Mucosa of stomach (tissue), 1 donor: ENCODE results near the gene GRB7.

ENCODE experiments used
- H3K27me3 ChIP-seq: one replicate; pipeline ENCODE4 v1.7.0; 2013; ENCODE audit warnings: mild to moderate bottlenecking, low read length; ENCODE audit not compliant: control insufficient read depth, insufficient read depth
- H3K36me3 ChIP-seq: one replicate; pipeline ENCODE4 v1.7.0; 2013; ENCODE audit warnings: low read length; ENCODE audit not compliant: control insufficient read depth, insufficient read depth
- H3K4me1 ChIP-seq: one replicate; pipeline ENCODE4 v1.7.0; 2013; ENCODE audit warnings: mild to moderate bottlenecking, low read length; ENCODE audit not compliant: control insufficient read depth, insufficient read depth
- H3K4me3 ChIP-seq: one replicate; pipeline ENCODE4 v1.7.0; 2013; ENCODE audit warnings: low read length
- H3K9ac ChIP-seq: one replicate; pipeline ENCODE4 v1.7.0; 2013; ENCODE audit warnings: mild to moderate bottlenecking, low read length, moderate library complexity
- H3K9me3 ChIP-seq: one replicate; pipeline ENCODE4 v1.7.0; 2013; ENCODE audit warnings: mild to moderate bottlenecking, low read length, moderate library complexity; ENCODE audit not compliant: control insufficient read depth
- donor health status: Pancreatic carcinoma.

The GRB7 gene

DNA sequence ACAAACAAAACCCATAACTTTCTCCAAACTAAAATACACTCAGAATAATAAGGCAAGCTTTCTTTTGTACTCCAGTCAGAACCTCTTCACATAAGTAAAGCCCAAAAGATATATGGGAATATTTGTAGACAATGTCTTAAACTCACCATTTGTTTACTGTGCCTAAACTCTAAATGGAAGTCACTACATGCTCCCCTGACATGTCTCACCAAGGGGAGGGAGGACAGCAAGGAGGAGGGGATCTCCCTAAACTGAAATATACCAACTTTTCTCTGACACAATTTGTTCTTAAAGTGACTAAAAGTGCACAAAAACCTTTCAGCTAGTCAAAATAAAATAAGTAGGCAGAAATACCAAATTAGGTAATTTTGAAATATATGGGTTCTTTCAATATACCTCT is 38.5 kb downstream of the GRB7 start:
- Histone ChIP-seq H3K27me3 (no peaks in the 10 kb centered on the region), H3K4me1 (no peaks in the 10 kb centered on the region), H3K4me3 (no peak overlapping the region)

DNA sequence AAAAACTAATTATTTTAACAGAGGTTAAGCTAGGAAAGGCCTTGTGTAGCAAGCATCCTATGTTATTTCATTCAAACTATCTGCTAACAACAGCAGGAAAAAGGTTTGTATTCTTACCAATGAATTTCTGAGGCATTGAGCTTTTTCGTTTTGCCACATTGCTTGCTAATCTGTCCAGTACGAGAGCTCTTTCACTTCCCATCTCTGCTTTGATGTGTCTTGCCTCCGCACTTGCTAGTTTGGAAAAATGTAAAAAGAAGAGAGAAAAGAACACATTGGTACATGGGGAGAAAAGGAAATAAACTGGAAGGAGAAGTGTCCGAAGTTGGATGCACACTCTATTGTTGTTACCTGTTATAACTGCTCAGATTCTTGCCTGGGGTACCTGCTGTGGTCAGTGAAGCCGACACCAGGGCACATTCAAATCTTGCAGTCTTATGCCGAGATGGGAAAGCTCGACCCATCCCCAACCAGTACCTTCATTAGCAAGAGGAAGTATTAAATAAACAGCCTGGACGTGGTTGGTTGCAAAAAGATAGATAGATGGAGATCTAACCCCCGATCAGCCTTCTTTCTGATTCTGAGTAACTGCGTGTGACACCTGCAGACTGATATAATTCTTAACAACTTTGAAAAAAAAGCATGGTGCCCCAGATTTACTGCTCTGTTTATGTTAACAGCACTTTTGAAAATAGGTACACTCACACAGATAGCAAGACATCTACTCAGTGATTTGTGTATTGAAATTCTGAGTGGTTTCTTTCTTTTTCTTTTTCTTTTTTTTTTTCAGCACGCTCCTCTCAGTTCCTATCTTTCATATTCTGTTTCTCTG is 40.0 kb downstream of the GRB7 start:
- Histone ChIP-seq H3K9me3 (no peaks in the 10 kb centered on the region), H3K4me1 (peaks cover 8% of the 10 kb centered on the region), H3K9ac (no peak overlapping the region), H3K36me3 (no peaks in the 10 kb centered on the region), H3K4me3 (no peak overlapping the region), H3K27me3 (no peaks in the 10 kb centered on the region)

More for the DNA sequence above, 38.5 kb downstream of the GRB7 start:
- H3K9ac ChIP-seq: no peak overlapping the region
- no peaks in the 10 kb centered on the region for H3K9me3 ChIP-seq
- no peaks in the 10 kb centered on the region for H3K36me3 ChIP-seq

DNA sequence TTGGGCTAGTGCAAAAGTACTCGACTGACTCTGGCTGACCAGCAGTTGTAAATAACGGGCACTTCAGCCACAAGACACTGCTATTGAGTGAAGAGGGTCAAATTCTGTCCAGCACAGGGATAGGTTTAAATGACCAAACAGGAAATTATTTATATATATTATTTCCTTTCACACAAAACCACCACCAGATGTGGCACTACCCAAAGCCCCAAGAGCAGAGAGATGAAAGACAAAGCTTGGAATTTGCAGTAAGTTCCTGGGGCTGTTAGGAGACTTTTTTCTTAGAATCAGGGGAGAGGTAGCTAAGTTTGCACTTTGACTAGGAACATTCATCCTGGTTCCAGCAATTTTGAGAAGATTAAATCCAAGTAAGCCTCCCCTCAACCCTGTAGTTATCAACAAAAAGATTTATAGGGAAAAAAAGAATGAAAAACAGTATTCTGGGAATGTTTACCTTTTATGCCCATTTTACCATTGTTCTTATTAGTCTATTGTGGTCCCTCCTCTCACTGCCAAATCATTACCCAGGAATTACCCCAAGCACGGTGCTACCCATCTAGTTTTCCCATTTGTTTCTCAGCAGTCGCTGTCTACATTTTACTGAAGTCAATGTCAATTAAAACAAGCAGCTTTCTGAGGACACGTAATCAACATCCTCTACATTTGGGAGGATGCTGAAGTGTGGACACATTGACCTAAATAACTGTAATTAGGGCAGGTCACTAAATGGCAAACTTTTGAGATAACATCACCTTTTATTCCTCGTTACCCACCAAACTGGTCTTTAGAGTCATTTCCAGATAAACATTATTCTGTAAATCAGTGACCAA is 43.5 kb downstream of the GRB7 start:
- Histone ChIP-seq H3K4me3 (no peak overlapping the region), H3K27me3 (no peaks in the 10 kb centered on the region), H3K36me3 (no peaks in the 10 kb centered on the region), H3K4me1 (peaks cover 8% of the 10 kb centered on the region), H3K9ac (no peak overlapping the region), H3K9me3 (no peaks in the 10 kb centered on the region)

DNA sequence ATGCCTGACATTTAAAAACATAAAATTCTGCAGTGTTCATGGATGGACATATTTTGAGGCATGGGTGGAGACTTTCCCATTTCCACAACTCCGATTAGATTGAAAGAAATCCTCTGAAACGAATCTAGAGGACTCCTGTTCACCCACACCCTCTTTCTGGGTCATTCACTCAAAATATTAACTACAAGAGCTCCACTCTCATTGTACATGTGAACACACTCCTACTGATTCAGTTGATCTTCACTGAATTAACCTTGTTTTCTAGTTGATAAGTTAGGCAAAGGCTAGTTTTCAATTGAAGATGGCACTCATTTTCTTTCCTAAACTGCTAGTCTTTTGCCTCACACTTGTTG is 44.1 kb downstream of the GRB7 start:
- peaks cover 8% of the 10 kb centered on the region for H3K4me1 ChIP-seq
- no peak overlapping the region for H3K4me3 ChIP-seq
- no peaks in the 10 kb centered on the region for H3K36me3 ChIP-seq
- H3K9me3 ChIP-seq: no peaks in the 10 kb centered on the region
- no peaks in the 10 kb centered on the region for H3K27me3 ChIP-seq
- no peak overlapping the region for H3K9ac ChIP-seq

DNA sequence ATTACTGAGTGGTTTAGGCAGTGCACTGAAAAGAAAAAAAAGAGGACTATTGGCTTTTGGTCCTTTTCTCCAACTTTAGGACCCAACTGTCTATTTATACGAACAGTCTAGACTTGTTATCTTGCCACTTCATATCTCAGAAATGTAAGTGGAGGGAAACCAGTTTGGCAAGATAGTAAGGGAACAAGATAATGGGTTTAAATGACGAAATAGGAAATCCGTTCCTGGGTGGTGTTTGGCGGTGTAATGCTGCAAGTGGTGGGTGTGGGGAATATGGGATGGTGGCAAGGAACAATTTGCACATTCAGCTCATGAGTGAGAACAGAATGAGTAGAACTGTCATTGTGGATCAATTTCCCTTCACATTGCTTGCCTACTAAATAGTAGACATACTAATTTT is 44.7 kb downstream of the GRB7 start:
- peaks cover 8% of the 10 kb centered on the region for H3K4me1 ChIP-seq
- no peak overlapping the region for H3K4me3 ChIP-seq
- H3K9ac ChIP-seq: no peak overlapping the region
- no peaks in the 10 kb centered on the region for H3K9me3 ChIP-seq
- H3K27me3 ChIP-seq: no peaks in the 10 kb centered on the region
- H3K36me3 ChIP-seq: no peaks in the 10 kb centered on the region

DNA sequence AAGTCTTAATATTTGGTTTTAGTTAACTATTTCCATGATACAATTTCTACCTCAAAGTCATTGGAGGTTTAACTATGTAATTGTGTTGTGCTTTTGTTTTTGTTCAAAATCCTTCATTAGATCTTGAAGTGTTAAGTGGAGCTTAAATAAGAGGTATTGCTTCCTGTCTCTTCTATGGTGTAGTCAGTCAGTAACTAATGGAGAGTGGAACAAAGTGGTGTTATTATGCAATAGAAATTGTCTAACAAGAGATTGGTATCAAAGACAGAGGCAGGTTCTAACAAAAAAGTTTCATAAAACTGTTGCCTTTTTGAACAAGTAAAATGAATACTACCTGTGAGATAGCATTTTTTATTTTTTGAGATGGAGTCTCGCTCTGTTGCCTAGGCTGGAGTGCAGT is 45.2 kb downstream of the GRB7 start:
- Histone ChIP-seq H3K4me1 (peaks cover 8% of the 10 kb centered on the region), H3K9ac (no peak overlapping the region), H3K4me3 (no peak overlapping the region), H3K9me3 (no peaks in the 10 kb centered on the region), H3K27me3 (no peaks in the 10 kb centered on the region), H3K36me3 (no peaks in the 10 kb centered on the region)

DNA sequence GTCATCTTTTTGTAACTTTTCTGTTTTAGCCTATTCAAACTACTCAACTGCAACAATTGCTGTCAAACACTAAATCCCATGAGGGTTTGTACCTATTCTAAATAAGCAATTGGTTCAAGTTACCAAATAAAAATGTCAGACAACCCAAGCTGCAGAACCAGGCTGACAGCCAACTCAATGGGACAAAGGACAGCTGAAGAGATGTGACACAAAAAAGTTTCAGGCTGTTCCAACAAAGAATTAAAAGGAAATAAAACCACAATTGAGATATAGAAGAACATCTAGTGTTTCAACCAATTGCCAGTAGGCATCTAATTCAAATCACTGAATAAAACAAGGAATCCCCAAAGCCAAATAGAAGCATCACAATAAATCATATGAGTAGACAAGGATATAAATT is 49.3 kb downstream of the GRB7 start:
- Histone ChIP-seq H3K27me3 (no peaks in the 10 kb centered on the region), H3K4me1 (peaks cover 7% of the 10 kb centered on the region), H3K36me3 (no peaks in the 10 kb centered on the region), H3K9ac (no peak overlapping the region), H3K9me3 (no peaks in the 10 kb centered on the region), H3K4me3 (no peak overlapping the region)

DNA sequence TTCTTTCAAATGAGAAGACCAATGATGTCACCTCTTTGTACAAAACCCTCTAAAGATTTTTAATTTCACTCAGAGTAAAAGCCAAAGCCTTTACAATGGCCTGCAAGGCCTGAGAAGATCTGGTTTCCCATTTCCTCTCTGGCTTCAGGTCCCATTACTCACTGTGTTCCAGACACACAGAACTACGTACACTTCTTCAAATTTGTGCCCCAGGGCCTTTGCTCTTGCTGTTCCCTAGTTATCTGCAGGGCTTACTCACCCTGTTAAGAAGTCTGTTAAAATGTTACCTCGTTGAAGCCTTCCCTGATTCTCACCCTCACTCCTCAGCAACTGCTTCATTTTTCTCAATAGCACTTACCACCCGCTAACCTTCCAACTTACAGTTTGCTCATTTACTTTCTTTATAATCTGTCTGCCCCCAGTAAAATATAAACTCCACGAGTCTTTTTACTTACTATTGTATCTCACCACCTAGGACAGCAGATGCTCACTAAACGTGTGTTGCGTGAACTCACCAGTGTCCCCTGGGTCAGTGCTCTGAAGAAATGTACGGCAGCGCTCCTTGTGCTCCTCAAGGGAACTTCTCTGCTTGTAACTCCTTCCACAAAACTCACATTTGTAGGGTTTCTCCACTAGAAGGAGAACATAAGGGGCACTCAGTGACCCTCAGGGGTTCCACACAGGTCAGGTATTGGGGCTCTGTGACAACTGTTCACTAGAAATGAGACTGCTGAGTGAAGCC is 50.2 kb downstream of the GRB7 start:
- Histone ChIP-seq H3K4me1 (no peaks in the 10 kb centered on the region), H3K4me3 (no peak overlapping the region), H3K9ac (no peak overlapping the region), H3K36me3 (no peaks in the 10 kb centered on the region), H3K9me3 (no peaks in the 10 kb centered on the region), H3K27me3 (no peaks in the 10 kb centered on the region)

DNA sequence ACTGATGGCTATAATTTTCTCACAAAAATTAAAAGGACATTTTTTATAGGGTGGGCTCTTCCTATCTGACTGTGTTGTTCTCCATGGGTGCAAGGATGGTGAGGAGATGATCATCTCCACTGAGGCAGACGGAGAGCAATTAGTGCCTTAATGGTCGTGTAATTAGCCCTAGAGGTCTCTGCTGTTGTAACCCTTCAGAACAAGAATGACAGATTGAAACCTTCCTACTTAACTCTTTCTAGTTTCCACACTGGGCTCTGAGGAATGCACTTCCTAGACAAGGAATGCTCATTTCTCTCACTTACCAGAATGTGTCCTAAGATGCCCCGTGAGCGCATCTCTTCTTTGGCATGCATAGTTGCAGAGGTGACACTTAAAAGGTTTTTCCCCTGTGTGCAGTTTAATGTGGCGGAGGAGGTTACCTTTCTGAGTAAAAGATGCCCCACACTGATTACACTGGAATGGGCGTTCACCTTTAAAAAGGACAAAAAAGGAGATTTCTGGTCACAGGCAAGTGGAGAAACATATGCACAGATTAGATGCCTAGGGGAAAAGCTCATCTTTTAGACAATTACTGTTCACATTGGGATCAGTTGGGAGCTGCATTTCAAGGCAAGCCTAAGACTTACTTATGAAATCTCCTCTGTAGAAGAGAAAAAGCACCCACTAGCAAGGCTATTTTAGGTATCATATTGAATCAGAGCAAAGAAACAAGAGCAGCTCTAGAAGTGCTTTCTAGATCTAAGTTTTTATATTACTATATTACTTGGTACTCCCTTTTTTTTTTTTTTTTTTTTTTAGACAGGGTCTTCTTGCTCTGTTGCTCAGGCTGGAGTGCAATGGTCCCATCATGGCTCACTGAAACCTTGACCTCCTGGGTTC is 53.6 kb downstream of the GRB7 start:
- H3K4me3 ChIP-seq: no peak overlapping the region
- H3K27me3 ChIP-seq: no peaks in the 10 kb centered on the region
- no peaks in the 10 kb centered on the region for H3K4me1 ChIP-seq
- H3K36me3 ChIP-seq: no peaks in the 10 kb centered on the region
- H3K9me3 ChIP-seq: no peaks in the 10 kb centered on the region
- H3K9ac ChIP-seq: no peak overlapping the region

DNA sequence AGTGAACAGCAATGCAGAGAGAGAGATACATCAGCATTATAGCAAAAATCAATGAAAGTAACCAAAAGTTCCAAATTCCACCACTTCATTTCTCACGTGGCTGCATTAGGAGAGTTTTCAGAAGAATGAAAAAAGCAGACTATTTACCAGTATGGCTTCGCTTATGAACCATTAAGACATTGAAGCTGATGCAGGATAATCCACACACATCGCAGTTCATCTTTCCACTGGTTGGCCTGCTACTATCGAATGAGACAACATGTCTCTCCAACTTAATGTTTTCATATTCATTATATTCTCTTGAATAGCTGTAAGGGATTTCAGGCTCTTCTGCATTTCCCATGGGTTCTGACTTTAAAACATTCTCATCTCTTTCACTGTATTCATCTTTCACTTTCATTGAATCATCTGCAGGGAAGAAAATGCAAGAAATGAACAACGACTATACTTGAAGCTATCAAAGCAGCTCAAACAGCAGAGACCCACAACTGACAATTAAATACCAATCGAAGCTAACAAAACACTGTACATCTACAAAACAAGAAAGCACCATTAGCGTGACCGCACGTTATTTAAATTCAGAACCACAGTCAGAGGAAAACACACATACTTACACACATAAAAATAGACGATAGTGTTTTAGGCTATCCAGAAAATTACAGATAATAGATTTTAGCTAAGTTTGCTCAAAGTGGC is 54.9 kb downstream of the GRB7 start:
- H3K36me3 ChIP-seq: no peaks in the 10 kb centered on the region
- no peaks in the 10 kb centered on the region for H3K27me3 ChIP-seq
- H3K9me3 ChIP-seq: no peaks in the 10 kb centered on the region
- H3K4me1 ChIP-seq: no peaks in the 10 kb centered on the region
- no peak overlapping the region for H3K9ac ChIP-seq
- H3K4me3 ChIP-seq: no peak overlapping the region

DNA sequence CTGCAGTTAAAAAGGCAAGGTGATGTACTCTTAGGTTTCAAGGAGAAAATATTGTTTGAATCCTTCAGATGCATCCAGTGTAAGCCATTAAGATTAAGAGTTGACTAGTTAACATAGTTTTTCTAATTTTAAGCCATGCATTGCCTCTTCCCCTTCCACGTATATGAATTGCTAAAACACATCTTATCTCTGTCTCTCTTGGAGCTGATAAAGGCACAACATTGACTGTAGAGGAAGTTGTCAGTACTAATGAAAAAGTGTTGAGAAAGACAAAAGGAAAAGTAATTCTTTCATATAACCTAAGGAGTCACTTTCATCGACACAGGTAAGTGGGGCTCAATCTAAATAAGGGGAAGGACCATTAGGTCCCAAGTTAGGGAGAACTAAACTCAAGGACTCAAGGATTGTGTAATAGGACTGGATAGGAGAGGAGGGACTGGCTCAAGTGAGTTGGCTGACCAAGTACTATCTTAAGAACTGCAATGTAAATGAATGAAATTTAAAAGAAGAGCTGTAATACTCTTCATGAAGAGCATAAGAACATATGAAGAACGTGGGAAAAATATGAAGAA is 55.6 kb downstream of the GRB7 start:
- no peaks in the 10 kb centered on the region for H3K27me3 ChIP-seq
- no peaks in the 10 kb centered on the region for H3K36me3 ChIP-seq
- no peak overlapping the region for H3K9ac ChIP-seq
- no peaks in the 10 kb centered on the region for H3K9me3 ChIP-seq
- H3K4me1 ChIP-seq: no peaks in the 10 kb centered on the region
- no peak overlapping the region for H3K4me3 ChIP-seq
